Panc1 (cell line): ENCODE measurements around the gene KCNC1. TPM values are rescaled to one million over a fixed set of nuclear protein-coding genes. Genes with fewer than 3 reads are reported as not detected.

Experiments used
- ATAC-seq: fragments of 200-7000 bp; cut with Tn5 transposase; 2 replicates; pipeline ENCODE4 v1.9.1; 2020; ENCODE audit warnings: mild to moderate bottlenecking, moderate library complexity
- BruUV-seq: library from RNA; stranded (reverse); fragments of 400-500 nt; replicated peaks from 2 replicates; lab custom pipeline; 2021; lab: Mats Ljungman, UMichigan
- CTCF ChIA-PET: fragments of 300-600 bp; sonication (Branson Sonifier 250); formaldehyde crosslinking; loops from one replicate; lab custom pipeline; 2022; ENCODE audit warnings: antibody characterized with exemption; lab: Charles Lee
- POLR2A ChIA-PET: fragments of 300-600 bp; sonication (Branson Sonifier 250); formaldehyde crosslinking; loops from one replicate; lab custom pipeline; 2022; ENCODE audit warnings: antibody characterized with exemption; lab: Charles Lee
- DNase-seq: peaks from one replicate; pipeline ENCODE4 v3.0.0-alpha.2; 2010; ENCODE audit warnings: low read depth, low spot score
- H3K27ac ChIP-seq: 2 replicates; pipeline ENCODE4 v1.5.1; 2011; ENCODE audit warnings: mild to moderate bottlenecking, low read length, inconsistent platforms
- H3K27me3 ChIP-seq: fragments of 200-500 bp; sonication (Bioruptor generic); 2 replicates; pipeline ENCODE4 v1.6.0; 2014; ENCODE audit warnings: low read length, inconsistent platforms; ENCODE audit not compliant: control insufficient read depth, insufficient read depth
- H3K36me3 ChIP-seq: fragments of 200-500 bp; sonication (Bioruptor generic); 2 replicates; pipeline ENCODE4 v1.5.1; 2014; ENCODE audit warnings: inconsistent platforms, mild to moderate bottlenecking, low read length, moderate library complexity; ENCODE audit not compliant: control insufficient read depth, insufficient read depth
- H3K4me1 ChIP-seq: 2 replicates; pipeline ENCODE4 v1.5.1; 2011; ENCODE audit warnings: inconsistent platforms, mild to moderate bottlenecking, low read length, moderate library complexity; ENCODE audit not compliant: control insufficient read depth, insufficient read depth
- H3K4me3 ChIP-seq, 2 experiments: 2 replicates each; pipeline ENCODE4 v1.5.1; 2011 to 2012; ENCODE audit warnings: low read depth in 2 of 2, low read length in 2 of 2, mild to moderate bottlenecking in 2 of 2, inconsistent platforms in 1 of 2, moderate library complexity in 1 of 2
- H3K9me3 ChIP-seq: fragments of 200-500 bp; sonication (Bioruptor generic); 2 replicates; pipeline ENCODE4 v1.5.1; 2014; ENCODE audit warnings: low read depth, mild to moderate bottlenecking, inconsistent platforms, low read length, moderate library complexity; ENCODE audit not compliant: control insufficient read depth, insufficient read depth
- POLR2AphosphoS5 ChIP-seq: IDR thresholded peaks from 2 replicates; pipeline ENCODE4 v1.6.1; 2012; ENCODE audit warnings: mild to moderate bottlenecking, low read depth, low read length, moderate library complexity
- SIN3A ChIP-seq: IDR thresholded peaks from 2 replicates; pipeline ENCODE4 v1.6.1; 2012; ENCODE audit warnings: low read depth, mild to moderate bottlenecking, low read length, moderate library complexity, borderline replicate concordance; ENCODE audit not compliant: insufficient read depth
- TCF7L2 ChIP-seq: IDR thresholded peaks from 2 replicates; pipeline ENCODE4 v1.6.1; 2011; ENCODE audit warnings: mild to moderate bottlenecking, low read depth, low read length, inconsistent platforms
- in situ Hi-C: cut with HindIII; loops from 2 replicates; pipeline ENCODE4 v1.10.0; 2016; ENCODE audit warnings: low sequenced_read_pairs, low pct_unique_long_range_greater_than_20kb
- intact Hi-C: fragments of 100-400 bp; cut with micrococcal nuclease; formaldehyde crosslinking; loops from one replicate; pipeline ENCODE4 v1.10.0; 2022; ENCODE audit not compliant: unreplicated experiment
- total RNA-seq: library from RNA; stranded (reverse); gene quantifications from one replicate; pipeline ENCODE4 v1.2.1, GENCODE V29; 2021; ENCODE audit not compliant: unreplicated experiment
- TF ChIP-seq, protein P1 (sequence below): fragments of 450-650 bp; IDR thresholded peaks from 2 replicates; pipeline ENCODE4 v1.5.1; 2017; ENCODE audit warnings: mild to moderate bottlenecking
- TF ChIP-seq, protein P2 (sequence below), 2 experiments: IDR thresholded peaks; 2 replicates each; pipeline ENCODE4 v1.6.1; 2011 to 2012; ENCODE audit warnings: low read depth in 2 of 2, control low read depth in 1 of 2, low read length in 1 of 2, mild to moderate bottlenecking in 1 of 2, moderate library complexity in 1 of 2; ENCODE audit not compliant: insufficient read depth in 1 of 2

KCNC1 gene
- total RNA-seq, 1 experiment from 2014 or later: 0.95 TPM

DNA sequence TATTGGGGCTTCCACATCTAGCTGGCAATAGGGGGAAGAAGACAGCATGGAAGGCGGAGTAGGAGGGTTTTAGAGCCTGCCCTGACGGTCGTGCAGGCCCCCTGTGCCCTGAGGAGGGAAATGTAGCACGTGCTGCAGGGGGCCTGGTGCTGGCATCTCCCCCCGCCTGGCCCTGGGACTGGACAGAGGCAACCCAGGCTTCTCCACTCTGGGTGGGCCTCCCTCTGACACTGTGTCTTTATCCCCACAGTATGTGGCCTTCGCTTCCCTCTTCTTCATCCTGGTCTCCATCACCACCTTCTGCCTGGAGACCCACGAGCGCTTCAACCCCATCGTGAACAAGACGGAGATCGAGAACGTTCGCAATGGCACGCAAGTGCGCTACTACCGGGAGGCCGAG, 36.8 kb downstream of the KCNC1 start:
- Histone ChIP-seq H3K4me1 (no peaks in the 10 kb centered on the region), H3K27me3 (no peaks in the 10 kb centered on the region), H3K36me3 (no peaks in the 10 kb centered on the region), H3K27ac (no peak overlapping the region), H3K4me3 (no peak overlapping the region), H3K9me3 (no peaks in the 10 kb centered on the region)
- CTCF ChIA-PET: interaction anchor here (0.6 to 1.0 kb wide), 3 partner anchors 41 to 207 kb away, joined by 3 read pairs; no protein-coding TSS in a partner anchor
- POLR2A ChIA-PET: no interaction called here
- in situ Hi-C loops: no loop called here
- ATAC-seq: no peak
- no peak for DNase-seq
- intact Hi-C loops: no loop called here
- no TSS peak for BruUV-seq
- no peak for TF ChIP-seq SIN3A
- no peak for TF ChIP-seq POLR2AphosphoS5
- TF ChIP-seq TCF7L2: no peak
- TF ChIP-seq, protein P1, sequence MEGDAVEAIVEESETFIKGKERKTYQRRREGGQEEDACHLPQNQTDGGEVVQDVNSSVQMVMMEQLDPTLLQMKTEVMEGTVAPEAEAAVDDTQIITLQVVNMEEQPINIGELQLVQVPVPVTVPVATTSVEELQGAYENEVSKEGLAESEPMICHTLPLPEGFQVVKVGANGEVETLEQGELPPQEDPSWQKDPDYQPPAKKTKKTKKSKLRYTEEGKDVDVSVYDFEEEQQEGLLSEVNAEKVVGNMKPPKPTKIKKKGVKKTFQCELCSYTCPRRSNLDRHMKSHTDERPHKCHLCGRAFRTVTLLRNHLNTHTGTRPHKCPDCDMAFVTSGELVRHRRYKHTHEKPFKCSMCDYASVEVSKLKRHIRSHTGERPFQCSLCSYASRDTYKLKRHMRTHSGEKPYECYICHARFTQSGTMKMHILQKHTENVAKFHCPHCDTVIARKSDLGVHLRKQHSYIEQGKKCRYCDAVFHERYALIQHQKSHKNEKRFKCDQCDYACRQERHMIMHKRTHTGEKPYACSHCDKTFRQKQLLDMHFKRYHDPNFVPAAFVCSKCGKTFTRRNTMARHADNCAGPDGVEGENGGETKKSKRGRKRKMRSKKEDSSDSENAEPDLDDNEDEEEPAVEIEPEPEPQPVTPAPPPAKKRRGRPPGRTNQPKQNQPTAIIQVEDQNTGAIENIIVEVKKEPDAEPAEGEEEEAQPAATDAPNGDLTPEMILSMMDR: no peak
- TF ChIP-seq, protein P2, sequence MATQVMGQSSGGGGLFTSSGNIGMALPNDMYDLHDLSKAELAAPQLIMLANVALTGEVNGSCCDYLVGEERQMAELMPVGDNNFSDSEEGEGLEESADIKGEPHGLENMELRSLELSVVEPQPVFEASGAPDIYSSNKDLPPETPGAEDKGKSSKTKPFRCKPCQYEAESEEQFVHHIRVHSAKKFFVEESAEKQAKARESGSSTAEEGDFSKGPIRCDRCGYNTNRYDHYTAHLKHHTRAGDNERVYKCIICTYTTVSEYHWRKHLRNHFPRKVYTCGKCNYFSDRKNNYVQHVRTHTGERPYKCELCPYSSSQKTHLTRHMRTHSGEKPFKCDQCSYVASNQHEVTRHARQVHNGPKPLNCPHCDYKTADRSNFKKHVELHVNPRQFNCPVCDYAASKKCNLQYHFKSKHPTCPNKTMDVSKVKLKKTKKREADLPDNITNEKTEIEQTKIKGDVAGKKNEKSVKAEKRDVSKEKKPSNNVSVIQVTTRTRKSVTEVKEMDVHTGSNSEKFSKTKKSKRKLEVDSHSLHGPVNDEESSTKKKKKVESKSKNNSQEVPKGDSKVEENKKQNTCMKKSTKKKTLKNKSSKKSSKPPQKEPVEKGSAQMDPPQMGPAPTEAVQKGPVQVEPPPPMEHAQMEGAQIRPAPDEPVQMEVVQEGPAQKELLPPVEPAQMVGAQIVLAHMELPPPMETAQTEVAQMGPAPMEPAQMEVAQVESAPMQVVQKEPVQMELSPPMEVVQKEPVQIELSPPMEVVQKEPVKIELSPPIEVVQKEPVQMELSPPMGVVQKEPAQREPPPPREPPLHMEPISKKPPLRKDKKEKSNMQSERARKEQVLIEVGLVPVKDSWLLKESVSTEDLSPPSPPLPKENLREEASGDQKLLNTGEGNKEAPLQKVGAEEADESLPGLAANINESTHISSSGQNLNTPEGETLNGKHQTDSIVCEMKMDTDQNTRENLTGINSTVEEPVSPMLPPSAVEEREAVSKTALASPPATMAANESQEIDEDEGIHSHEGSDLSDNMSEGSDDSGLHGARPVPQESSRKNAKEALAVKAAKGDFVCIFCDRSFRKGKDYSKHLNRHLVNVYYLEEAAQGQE (IDR thresholded peaks at IDR 0.05; ENCODE audit: insufficient read depth in 1 of 2, low read depth in 2 of 2, low read length in 1 of 2): no peak

DNA sequence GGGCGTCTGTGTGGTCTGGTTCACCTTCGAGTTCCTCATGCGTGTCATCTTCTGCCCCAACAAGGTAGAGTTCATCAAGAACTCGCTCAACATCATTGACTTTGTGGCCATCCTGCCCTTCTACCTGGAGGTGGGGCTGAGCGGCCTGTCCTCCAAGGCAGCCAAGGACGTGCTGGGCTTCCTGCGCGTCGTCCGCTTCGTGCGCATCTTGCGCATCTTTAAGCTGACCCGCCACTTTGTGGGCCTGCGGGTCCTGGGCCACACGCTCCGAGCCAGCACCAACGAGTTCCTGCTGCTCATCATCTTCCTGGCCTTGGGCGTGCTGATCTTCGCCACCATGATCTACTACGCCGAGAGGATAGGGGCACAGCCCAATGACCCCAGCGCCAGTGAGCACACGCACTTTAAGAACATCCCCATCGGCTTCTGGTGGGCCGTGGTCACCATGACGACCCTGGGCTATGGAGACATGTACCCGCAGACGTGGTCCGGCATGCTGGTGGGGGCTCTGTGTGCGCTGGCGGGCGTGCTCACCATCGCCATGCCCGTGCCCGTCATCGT, 37.3 kb downstream of the KCNC1 start:
- H3K27ac ChIP-seq: no peak overlapping the region
- TF ChIP-seq, protein P1: no peak
- TF ChIP-seq, protein P2 (IDR thresholded peaks at IDR 0.05; ENCODE audit: insufficient read depth in 1 of 2, low read depth in 2 of 2, low read length in 1 of 2): no peak
- TF ChIP-seq TCF7L2: no peak
- no peak for TF ChIP-seq POLR2AphosphoS5
- TF ChIP-seq SIN3A: no peak
- no peaks in the 10 kb centered on the region for H3K27me3 ChIP-seq
- H3K4me1 ChIP-seq: no peaks in the 10 kb centered on the region
- ATAC-seq (no peak), DNase-seq (no peak)
- intact Hi-C loops (no loop called here), in situ Hi-C loops (no loop called here)
- BruUV-seq: no TSS peak
- H3K36me3 ChIP-seq: no peaks in the 10 kb centered on the region
- H3K9me3 ChIP-seq: no peaks in the 10 kb centered on the region
- POLR2A ChIA-PET: no interaction called here
- no peak overlapping the region for H3K4me3 ChIP-seq
- CTCF ChIA-PET: no interaction called here
